Coronary artery (tissue), 2 donors: ENCODE measurements around the gene PADI4.

ENCODE experiments used
- DNase-seq: peaks from one replicate; pipeline ENCODE4 v3.0.0-alpha.2; 2017; ENCODE audit warnings: low spot score
- H3K27ac ChIP-seq, 2 donors: fragments of 200-600 bp; sonication (generic); one replicate each; pipeline ENCODE4 v1.5.1; 2016 to 2019
- H3K4me3 ChIP-seq: fragments of 200-600 bp; sonication (generic); 2 replicates; pipeline ENCODE4 v1.5.1; 2016; ENCODE audit warnings: mild to moderate bottlenecking, moderate library complexity
- TF ChIP-seq, protein P1 (sequence below): fragments of 200-600 bp; sonication (generic); IDR thresholded peaks from one replicate; pipeline ENCODE4 v1.5.1; 2019; ENCODE audit warnings: antibody characterized with exemption

Gene PADI4

DNA sequence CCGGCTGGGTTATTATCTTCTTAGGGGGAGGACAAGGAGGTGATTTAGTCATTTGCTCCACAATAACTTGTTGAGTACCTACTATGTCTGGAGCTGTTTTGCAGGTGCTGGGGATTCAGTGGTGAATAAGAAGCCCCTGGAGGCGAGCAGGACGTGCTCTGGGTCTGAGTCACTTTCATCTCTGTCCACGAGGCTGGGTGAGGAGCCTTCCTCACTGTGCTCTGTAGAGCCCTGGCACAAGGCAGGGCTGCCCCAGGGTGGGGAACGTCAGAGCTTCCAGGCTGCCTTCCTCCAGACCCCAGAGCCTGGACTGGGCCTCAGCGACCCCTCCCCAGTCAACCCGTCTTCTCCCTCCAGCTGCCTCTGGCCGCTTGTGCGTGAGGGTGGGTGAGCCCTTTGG is 61.5 kb downstream of the PADI4 start:
- TF ChIP-seq, protein P1, sequence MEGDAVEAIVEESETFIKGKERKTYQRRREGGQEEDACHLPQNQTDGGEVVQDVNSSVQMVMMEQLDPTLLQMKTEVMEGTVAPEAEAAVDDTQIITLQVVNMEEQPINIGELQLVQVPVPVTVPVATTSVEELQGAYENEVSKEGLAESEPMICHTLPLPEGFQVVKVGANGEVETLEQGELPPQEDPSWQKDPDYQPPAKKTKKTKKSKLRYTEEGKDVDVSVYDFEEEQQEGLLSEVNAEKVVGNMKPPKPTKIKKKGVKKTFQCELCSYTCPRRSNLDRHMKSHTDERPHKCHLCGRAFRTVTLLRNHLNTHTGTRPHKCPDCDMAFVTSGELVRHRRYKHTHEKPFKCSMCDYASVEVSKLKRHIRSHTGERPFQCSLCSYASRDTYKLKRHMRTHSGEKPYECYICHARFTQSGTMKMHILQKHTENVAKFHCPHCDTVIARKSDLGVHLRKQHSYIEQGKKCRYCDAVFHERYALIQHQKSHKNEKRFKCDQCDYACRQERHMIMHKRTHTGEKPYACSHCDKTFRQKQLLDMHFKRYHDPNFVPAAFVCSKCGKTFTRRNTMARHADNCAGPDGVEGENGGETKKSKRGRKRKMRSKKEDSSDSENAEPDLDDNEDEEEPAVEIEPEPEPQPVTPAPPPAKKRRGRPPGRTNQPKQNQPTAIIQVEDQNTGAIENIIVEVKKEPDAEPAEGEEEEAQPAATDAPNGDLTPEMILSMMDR = no peak
- no peak for DNase-seq
- Histone ChIP-seq H3K27ac (no peak overlapping the region), H3K4me3 (no peak overlapping the region)

DNA sequence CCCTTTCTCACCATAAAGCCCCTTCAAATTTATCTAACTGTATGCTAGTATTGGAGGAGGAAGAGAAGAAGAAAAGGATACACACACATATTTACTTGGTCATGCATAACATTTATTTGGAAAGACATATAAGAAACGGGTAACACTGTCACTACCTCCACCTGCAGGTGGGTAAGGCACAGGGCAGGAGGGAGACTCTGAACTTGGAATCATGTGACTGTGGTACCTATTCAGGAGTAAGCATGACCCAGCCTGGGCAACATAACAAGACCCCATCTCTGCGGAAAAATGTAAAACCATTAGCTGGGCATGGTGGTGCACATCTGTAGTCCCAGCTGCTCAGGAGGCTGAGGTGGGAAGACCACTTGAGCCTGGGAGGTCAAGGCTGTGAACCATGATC is 62.6 kb downstream of the PADI4 start:
- TF ChIP-seq, protein P1 = no peak
- no peak overlapping the region for H3K4me3 ChIP-seq
- DNase-seq = no peak
- H3K27ac ChIP-seq = no peak overlapping the region

DNA sequence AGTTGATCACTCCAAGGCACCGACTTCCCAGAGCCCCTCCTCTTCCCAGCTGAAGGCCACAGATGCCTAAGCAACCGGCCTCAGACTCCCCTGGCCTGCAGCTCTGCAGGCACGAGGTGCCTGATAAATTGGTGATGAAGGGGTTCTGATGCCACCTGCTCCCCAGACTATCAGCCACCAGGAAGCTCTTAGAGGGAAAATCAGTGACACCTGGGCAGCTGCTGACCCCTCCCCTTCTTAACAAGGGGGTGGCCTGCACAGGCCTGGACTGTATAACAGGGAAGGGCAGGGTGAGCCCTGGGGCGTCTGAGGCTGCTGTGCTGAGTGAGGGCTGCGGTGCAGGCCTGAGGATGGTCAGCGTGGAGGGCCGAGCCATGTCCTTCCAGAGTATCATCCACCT is 63.9 kb downstream of the PADI4 start, which contains the start of gene PADI6:
TSS of gene PADI6 (plus strand) at position 301 of the 400 bp plus-strand sequence. CDS start at position 351, 50 bp downstream.
- no peak for DNase-seq
- TF ChIP-seq, protein P1 = no peak
- H3K4me3 ChIP-seq = no peak within 1 kb of the TSS
- no peak within 1 kb of the TSS for H3K27ac ChIP-seq

DNA sequence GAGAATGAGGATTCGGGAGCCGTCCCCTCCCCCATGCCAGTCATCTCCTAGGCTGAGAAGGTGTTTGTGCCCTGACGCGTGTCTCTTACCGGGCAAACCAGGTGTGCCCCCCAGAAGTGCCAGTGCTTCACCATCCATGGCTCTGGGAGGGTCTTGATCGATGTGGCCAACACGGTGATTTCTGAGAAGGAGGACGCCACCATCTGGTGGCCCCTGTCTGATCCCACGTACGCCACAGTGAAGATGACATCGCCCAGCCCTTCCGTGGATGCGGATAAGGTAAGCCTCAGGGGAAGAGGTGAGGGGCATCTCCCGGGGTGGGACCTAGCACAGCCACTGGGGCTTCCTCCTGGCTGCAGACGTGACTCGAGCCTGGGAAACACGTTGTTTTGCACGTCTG is 65.0 kb downstream of the PADI4 start:
- H3K4me3 ChIP-seq = no peak overlapping the region
- TF ChIP-seq, protein P1 = no peak
- no peak for DNase-seq

DNA sequence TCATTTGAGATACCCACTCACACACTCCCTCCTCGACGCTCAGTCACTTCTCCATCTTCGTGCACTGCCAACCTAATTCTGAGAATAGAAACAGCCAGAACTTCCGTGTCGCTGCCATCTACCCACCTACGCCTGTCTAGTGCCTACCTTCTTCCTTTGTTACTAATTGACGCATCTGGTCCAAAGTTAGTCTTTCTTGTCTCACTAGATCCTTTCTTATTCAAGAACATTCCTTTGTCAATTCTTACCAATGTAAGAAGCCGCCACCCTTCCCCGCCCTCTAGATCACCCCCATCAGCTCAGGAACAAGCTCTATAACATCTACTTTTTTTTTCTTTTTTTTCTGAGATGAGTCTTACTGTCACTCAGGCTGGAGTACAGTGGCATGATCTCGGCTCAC is 67.7 kb downstream of the PADI4 start:
- H3K4me3 ChIP-seq = no peak overlapping the region
- TF ChIP-seq, protein P1 = no peak
- DNase-seq = no peak
- no peak overlapping the region for H3K27ac ChIP-seq

More for the DNA sequence above, 65.0 kb downstream of the PADI4 start:
- H3K27ac ChIP-seq = no peak overlapping the region

DNA sequence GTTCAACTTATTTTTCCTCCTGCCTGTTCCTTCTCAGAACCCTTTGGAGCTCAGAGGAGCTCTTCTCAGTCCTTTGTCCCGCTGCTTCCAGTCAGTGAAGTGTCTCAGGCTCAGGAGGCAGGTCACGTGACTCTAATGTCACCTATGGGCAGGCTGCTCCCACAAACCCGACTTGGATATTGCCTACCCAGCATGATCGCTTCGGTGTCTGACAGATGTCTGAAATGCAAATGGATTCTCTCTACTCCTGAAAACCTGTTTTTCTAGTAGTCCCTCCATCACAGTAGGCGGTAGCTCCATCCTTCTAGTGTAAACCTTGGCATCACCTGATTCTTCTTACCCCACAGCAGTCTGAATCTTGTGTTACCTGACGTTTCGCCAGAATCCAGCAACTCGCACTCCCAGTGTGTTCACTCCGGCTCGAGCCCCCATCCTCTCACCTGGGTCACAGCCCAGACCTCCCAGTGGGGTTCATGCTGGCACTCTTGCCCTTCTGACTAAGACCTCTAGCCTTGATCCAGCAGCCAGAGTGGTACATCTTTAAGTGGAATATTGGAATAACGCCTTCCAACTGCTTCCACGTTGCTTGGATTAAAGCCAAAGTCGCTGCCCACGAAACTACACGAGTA is 69.4 kb downstream of the PADI4 start:
- H3K4me3 ChIP-seq = no peak overlapping the region
- TF ChIP-seq, protein P1 = no peak
- no peak overlapping the region for H3K27ac ChIP-seq
- no peak for DNase-seq

DNA sequence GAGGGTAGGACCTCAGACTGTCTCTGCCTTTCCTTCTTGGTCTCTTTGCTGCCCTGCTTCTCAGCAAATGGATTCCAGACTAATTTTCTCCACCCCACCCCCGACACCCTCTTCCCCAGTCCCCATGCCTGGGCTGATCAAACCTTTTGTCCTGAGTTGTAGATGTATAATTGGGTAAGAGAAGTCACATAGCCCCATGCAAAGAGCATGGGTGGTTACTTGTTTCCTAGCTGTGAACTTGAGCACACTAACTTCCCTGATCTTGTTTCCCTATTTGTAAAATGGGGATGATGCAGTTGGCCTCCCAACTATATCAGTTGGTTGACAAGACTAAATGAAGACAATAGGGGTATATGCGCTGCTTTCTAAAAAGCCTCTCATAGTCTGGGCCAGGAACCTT is 73.2 kb downstream of the PADI4 start:
- no peak for DNase-seq
- TF ChIP-seq, protein P1 = no peak
- H3K27ac ChIP-seq = no peak overlapping the region
- H3K4me3 ChIP-seq = no peak overlapping the region
